Osteoblast (primary cell): Measurements from ENCODE around the gene CTAG2. TPM values are rescaled to one million over a fixed set of nuclear protein-coding genes. Genes with fewer than 3 reads are reported as not detected.
"Not testable (repeated sequence)": the region's sequence is repeated elsewhere in the genome, so short reads cannot be mapped to it uniquely, and the experiment has no call there.

Experiments used
- DNase-seq: peaks from one replicate; pipeline ENCODE4 v3.0.0; 2011; ENCODE audit warnings: low spot score, mixed read lengths; ENCODE audit not compliant: insufficient read length; ENCODE audit errors: missing footprints
- H2AFZ ChIP-seq: 2 replicates; pipeline ENCODE4 v1.6.0; 2011; ENCODE audit warnings: mild to moderate bottlenecking, low read length
- H3K27ac ChIP-seq: 2 replicates; pipeline ENCODE4 v1.5.1; 2011; ENCODE audit warnings: mild to moderate bottlenecking, low read depth, low read length, moderate library complexity
- H3K27me3 ChIP-seq: 2 replicates; pipeline ENCODE4 v1.6.0; 2012; ENCODE audit warnings: mild to moderate bottlenecking, control low read depth, inconsistent platforms, low read length, moderate library complexity; ENCODE audit not compliant: insufficient read depth
- H3K36me3 ChIP-seq: 2 replicates; pipeline ENCODE4 v1.5.1; 2011; ENCODE audit warnings: mild to moderate bottlenecking, low read length, control low read depth, moderate library complexity; ENCODE audit not compliant: insufficient read depth
- H3K4me1 ChIP-seq: 2 replicates; pipeline ENCODE4 v1.5.1; 2011; ENCODE audit warnings: mild to moderate bottlenecking, low read length, control low read depth, moderate library complexity; ENCODE audit not compliant: insufficient read depth
- H3K4me2 ChIP-seq: 2 replicates; pipeline ENCODE4 v1.6.0; 2011; ENCODE audit warnings: mild to moderate bottlenecking, low read length; ENCODE audit not compliant: insufficient read depth
- H3K4me3 ChIP-seq: fragments of 200-600 bp; sonication (generic); 3 replicates; pipeline ENCODE4 v1.5.1; 2012; ENCODE audit warnings: mild to moderate bottlenecking, low read length, inconsistent platforms; ENCODE audit not compliant: insufficient read depth
- H3K79me2 ChIP-seq: 2 replicates; pipeline ENCODE4 v1.6.0; 2012; ENCODE audit warnings: mild to moderate bottlenecking, low read length, control low read depth, inconsistent platforms; ENCODE audit not compliant: insufficient read depth
- H3K9me3 ChIP-seq: 2 replicates; pipeline ENCODE4 v1.5.1; 2011; ENCODE audit warnings: low read depth, low read length, control low read depth
- H4K20me1 ChIP-seq: 2 replicates; pipeline ENCODE4 v1.6.0; 2012; ENCODE audit warnings: mild to moderate bottlenecking, low read length, control low read depth; ENCODE audit not compliant: insufficient read depth
- total RNA-seq: library from RNA; depleted of rRNA; stranded (reverse); fragments of >200 nt; gene quantifications from 2 replicates; pipeline ENCODE4 v1.2.3, GENCODE V29; 2012

The CTAG2 gene
- total RNA-seq, 1 donor = 13.8 TPM

DNA sequence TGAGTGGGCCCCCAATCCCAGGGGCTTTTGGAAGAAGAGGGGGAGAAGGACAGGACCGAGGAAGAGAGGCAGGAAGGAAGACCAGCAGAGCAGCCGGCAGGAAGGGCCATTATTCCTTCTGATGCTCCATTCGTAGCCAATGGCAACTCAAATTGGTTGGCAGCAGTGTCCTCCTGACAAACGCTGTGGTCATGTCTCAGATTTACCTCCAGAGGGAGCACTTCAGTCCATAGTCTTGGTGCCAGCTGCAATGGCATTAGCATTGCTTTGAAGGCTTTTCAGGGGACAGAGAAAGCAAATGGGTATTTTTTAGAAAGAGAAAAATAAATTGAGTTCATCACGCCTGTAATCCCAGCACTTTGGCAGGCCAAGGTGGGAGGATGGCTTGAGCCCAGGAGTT, 24.4 kb downstream of the CTAG2 start:
- not testable (repeated sequence) for H3K27me3 ChIP-seq, H3K4me2 ChIP-seq, H3K36me3 ChIP-seq, H3K79me2 ChIP-seq, DNase-seq, H3K9me3 ChIP-seq, H3K27ac ChIP-seq, H3K4me1 ChIP-seq, H2AFZ ChIP-seq, H4K20me1 ChIP-seq, H3K4me3 ChIP-seq

DNA sequence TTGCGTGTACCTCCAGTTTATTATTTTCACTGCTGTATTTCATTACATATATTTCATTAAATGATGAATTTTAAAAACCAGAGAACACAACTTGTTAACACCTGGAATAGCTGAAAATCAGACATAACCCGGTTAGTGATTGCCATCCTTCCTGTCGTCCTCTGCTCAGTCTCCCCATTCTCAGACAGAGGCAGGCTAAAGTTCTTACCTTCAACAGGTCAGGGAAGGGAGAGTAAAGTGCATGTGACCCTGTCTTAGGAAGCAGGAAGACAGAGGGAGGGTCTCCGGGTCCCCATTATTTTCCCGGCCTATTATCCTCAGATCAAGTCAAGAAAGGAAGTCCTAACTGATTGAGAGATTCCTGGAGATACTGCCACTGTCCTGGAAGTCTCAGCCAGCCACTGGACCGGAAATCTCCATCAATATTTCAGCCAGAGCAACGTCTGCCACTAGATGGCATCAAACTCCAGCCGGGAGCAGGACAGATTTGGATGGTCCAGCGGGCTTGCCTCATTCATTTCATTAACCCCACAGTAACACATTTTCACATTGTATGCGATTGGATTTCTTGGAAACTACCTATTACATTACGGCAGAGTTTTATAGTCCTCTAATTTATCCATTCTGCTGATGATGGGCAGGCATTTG, 32.5 kb downstream of the CTAG2 start:
- not testable (repeated sequence) for H3K27ac ChIP-seq, H4K20me1 ChIP-seq, H3K36me3 ChIP-seq, H3K4me2 ChIP-seq, H3K27me3 ChIP-seq, DNase-seq, H3K4me3 ChIP-seq, H3K4me1 ChIP-seq, H2AFZ ChIP-seq, H3K9me3 ChIP-seq, H3K79me2 ChIP-seq

DNA sequence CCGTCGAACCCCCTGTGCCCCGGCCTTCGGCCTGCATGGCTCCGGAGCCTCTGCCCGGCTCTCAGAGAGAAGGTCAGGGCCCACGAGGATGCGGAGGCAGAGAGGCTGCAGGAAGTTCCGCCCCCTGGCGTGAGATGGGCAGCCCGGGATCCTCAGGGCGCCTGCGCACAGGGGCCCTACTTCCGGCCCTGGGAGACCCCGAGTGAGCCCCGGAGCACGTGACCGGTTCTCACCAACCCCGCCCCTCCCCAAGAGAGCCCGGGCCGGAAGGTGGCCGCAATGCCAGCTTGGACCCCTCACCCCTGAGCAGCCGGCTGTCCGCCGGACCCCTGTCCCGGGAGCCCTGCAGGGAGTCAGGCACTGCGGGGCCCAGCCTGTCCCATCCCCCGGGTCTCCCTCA, 34.2 kb downstream of the CTAG2 start, which contains the start of gene CTAG1B:
Gene CTAG1B (minus strand): TSS at position 101 of the 400 bp plus-strand sequence. CDS start 64 bp downstream, at position 37.
- H3K4me2 ChIP-seq, H3K27me3 ChIP-seq, H3K36me3 ChIP-seq, H3K9me3 ChIP-seq, H4K20me1 ChIP-seq, H2AFZ ChIP-seq, DNase-seq, H3K79me2 ChIP-seq, H3K4me3 ChIP-seq, H3K4me1 ChIP-seq, H3K27ac ChIP-seq: not testable (repeated sequence)

DNA sequence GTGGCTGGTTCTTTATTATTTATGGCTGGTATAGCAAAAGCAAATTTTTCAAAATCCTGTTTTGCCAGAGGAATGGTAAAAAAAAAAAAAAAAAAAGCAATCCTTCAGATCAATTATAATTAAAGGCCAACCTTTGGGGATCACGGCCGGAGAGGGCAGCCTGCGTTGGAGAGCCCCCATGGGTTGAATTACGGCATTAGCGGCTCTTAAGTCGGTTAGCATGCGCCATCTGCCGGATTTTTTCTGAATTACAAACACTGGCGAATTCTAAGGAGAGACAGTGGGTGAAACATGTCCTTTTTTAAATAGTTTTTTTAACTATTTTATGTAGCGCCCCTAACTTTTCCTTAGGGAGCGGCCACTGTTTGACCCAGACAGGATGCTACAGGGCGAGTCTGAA, 39.8 kb downstream of the CTAG2 start:
- H3K79me2 ChIP-seq, H3K4me3 ChIP-seq, H2AFZ ChIP-seq, H3K4me2 ChIP-seq, H3K27ac ChIP-seq, H3K36me3 ChIP-seq, H3K4me1 ChIP-seq, H4K20me1 ChIP-seq, H3K27me3 ChIP-seq, DNase-seq, H3K9me3 ChIP-seq: not testable (repeated sequence)

DNA sequence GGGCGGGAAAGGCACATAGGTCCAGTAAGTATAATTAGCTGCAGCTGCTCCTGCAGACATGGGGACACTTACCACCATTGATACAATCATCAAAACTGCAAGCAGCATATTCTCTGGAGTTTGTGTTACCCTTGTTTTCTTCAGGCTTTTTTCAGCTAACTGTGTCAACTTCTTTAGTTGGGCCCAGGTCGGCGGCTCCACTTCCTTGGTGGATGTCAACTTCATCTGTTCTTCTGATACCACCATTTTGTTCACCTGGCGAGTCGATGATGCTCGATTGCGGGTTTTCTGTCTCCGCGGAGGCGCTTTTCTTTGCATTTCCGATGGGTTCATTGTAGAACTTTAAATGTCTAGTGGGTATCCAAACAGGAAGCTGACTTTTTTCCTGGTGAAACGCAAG, 42.2 kb downstream of the CTAG2 start:
- H3K4me3 ChIP-seq, H3K27ac ChIP-seq, DNase-seq, H3K36me3 ChIP-seq, H3K9me3 ChIP-seq, H2AFZ ChIP-seq, H3K27me3 ChIP-seq, H3K4me1 ChIP-seq, H3K4me2 ChIP-seq, H3K79me2 ChIP-seq, H4K20me1 ChIP-seq: not testable (repeated sequence)

DNA sequence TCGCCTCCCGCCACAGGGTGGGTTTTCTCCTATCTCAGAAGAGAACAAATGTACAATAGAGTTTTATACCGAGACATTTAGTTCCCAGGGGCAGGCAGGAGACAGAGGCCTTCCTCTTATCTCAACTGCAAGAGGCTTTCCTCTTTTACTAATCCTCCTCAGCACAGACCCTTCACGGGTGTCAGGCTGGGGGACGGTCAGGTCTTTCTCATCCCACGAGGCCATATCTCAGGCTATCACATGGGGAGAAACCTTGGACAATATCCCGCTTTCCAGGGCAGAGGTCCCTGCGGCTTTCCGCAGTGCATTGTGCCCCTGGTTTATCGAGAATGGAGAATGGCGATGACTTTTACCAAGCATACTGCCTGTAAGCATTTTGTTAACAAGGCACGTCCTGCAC, 44.6 kb downstream of the CTAG2 start:
- DNase-seq, H3K4me3 ChIP-seq, H3K27me3 ChIP-seq, H3K27ac ChIP-seq, H3K9me3 ChIP-seq, H3K36me3 ChIP-seq, H3K79me2 ChIP-seq, H3K4me2 ChIP-seq, H2AFZ ChIP-seq, H4K20me1 ChIP-seq, H3K4me1 ChIP-seq: not testable (repeated sequence)

DNA sequence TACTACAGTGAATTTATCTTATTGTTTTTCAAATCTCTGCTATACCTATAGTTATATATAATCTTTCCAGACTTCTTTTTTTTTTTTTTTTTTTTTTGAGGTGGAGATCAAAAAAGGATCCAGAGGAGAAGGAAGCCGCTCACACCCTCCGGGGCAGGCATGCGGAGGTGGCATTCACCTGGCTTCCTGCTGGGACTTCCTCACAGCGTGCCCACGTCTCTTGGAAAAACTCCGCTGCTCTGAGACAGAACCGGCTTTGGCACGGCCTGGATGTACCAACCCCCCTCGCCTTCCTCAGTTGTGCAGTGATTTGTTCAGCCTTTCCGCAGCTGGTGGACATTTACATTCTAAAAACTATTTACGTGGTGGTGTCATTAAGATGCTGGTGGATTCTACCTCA, 45.4 kb downstream of the CTAG2 start:
- not testable (repeated sequence) for H3K4me2 ChIP-seq, DNase-seq, H4K20me1 ChIP-seq, H3K27ac ChIP-seq, H3K79me2 ChIP-seq, H2AFZ ChIP-seq, H3K27me3 ChIP-seq, H3K4me1 ChIP-seq, H3K4me3 ChIP-seq, H3K36me3 ChIP-seq, H3K9me3 ChIP-seq
